Inflammatory macrophage treated with lipopolysaccharide for 4 hours (primary cell): ENCODE data around the gene OR1E2.
"Not testable (repeated sequence)": the region's sequence is repeated elsewhere in the genome, so short reads cannot be mapped to it uniquely, and the experiment has no call there.

Source experiments
- DNase-seq: peaks from one replicate; pipeline ENCODE4 v3.0.0-alpha.2; 2020

The OR1E2 gene

GRCh38 chr17:3397801-3398200 lies 35.8 kb downstream of the OR1E2 start:
- DNase-seq, result not testable (repeated sequence)

DNA sequence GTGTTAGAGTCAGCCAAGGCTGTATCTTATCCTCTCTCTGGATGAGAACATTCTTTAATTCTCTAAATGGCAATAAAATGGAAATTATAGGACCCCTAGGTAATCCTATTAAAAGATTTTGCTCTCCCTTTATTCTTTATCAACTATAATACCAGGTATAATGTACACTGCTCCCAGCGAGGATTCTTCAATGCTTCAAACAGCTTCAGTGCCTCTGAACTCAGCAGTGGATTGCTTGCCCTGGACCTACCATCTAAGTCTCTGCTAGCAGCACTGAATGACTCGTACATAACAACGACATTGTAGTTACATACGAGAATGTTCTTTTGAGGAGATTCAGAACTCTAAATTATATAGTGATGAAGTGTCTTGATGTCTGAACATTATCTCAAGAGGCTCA lies 43.9 kb downstream of the OR1E2 start:
- DNase-seq, result no peak

DNA sequence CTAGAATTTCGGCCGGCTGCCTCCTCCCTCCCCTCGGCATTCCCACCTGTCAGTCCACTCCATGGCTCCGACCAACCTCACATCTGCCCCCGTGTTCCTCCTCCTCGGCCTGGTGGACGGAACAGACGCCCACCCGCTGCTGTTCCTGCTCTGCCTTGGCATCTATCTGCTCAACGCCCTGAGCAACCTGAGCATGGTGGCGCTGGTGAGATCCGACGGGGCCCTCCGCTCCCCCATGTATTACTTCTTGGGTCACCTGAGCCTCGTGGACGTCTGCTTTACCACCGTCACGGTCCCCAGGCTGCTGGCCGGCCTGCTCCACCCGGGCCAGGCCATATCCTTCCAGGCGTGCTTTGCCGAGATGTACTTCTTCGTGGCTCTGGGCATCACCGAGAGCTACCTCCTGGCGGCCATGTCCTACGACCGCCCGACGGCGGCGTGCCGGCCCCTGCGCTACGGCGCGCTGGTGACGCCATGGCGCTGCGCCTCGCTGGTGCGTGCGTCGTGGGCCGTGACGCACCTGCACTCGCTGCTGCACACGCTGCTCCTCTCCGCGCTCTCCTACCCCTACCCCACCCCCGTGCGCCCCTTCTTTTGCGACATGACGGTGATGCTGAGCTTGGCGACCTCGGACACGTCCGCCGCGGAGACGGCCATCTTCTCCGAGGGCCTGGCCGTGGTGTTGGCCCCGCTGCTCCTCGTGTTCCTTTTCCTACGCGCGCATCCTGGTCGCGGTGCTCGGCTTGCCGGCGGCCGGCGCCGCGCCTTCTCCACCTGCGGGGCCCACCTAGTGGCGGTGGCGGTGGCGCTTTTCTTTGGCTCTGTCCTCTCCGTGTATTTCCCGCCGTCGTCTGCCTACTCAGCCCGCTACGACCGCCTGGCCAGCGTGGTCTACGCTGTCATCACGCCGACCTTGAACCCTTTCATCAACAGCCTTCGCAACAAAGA lies 47.5 kb downstream of the OR1E2 start, which contains the start of gene OR3A2:
TSS of gene OR3A2 (minus strand) at position 440 of the 948 bp plus-strand sequence.
- DNase-seq, result no peak
